Cardiac ventricle fibroblast (primary cell): ENCODE measurements around the gene PTCRA. TPM values are rescaled to one million over a fixed set of nuclear protein-coding genes. Genes with fewer than 3 reads are reported as not detected.

Experiments
- total RNA-seq: library from RNA; depleted of rRNA; stranded (reverse); fragments of >200 nt; gene quantifications from 2 replicates; pipeline ENCODE4 v1.2.3, GENCODE V29; 2015

PTCRA gene
- not detected in 2 replicates for total RNA-seq

DNA sequence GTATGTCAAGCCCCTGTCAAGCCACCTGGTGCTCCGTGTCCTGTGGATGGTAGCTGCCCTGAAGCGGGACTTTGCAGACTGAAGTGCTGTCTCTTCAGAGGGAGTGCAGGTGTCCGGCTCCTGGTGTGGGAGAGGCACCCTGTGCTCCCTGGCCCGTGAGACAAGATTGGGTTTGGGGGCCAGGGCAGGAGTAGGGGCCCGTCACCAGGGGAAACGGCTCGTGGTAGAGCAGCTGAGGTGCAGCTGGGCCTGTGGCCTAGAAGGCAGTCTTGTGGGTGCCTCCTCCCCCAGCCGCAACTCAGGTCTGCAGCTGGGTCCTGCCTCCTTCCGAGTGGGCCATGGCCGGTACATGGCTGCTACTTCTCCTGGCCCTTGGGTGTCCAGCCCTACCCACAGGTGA lies at the start of gene PTCRA:
Gene PTCRA, plus strand, starts transcription at position 322 of the 400 bp plus-strand sequence. Its CDS starts 17 bp downstream, at position 339.

GRCh38 chr6:42879372-42880239 lies 36.2 kb upstream of the PTCRA start, which contains the start of gene RPL7L1:
TSS of gene RPL7L1 (plus strand) at chr6:42879616. CDS start at chr6:42879911, 295 bp downstream.

GRCh38 chr6:42928986-42929820 lies 13.3 kb downstream of the PTCRA start, which contains the start of gene CNPY3:
TSS of gene CNPY3 (plus strand) at chr6:42929480. CDS start at chr6:42929571, 91 bp downstream.

DNA sequence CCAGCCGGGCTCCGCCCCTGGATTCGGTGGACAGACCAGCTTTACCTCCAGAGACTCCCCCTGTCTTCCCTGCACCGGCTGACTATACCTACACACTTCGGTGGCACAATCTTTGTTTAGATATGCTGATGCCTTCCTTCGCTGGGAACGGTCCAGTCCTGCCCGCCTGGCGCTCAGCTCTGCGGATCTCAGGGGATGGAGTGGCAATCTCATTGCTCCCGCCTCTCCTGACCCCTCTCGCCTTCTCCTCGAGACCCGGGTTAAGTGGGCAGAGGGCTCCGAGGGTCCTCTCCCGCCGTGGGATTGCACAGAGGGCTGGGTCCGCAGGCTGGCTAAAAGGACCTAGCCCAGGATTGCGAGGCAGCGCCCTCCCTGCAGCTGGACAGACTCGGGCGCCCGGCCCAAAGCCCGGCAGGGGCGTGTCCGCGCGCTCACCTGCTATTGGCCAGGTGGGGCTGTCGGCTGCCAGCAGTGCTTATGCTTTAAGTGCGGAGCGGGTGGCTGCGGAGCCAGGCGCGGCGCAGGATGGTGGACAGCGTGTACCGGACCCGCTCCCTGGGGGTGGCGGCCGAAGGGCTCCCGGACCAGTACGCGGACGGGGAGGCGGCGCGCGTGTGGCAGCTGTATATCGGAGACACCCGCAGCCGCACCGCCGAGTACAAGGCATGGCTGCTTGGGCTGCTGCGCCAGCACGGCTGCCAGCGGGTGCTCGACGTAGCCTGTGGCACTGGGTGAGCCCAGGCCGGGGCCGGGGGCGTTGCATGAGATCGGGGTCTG lies 44.6 kb downstream of the PTCRA start, which contains the start of gene GNMT:
Gene GNMT, plus strand, starts transcription at position 512 of the 777 bp plus-strand sequence. Its CDS starts 14 bp downstream, at position 526.

Other genes with a start within 250 kb of the PTCRA start
- 0.12 and 0.24 TPM in 2 replicates for gene PRPH2, start 193.5 kb upstream of the PTCRA start, total RNA-seq
- gene TBCC, start 169.9 kb upstream of the PTCRA start, total RNA-seq: 27.8 and 38.4 TPM in 2 replicates
- gene BICRAL, start 134.0 kb upstream of the PTCRA start, total RNA-seq: 6.6 and 7.0 TPM in 2 replicates
- gene RPL7L1, start 36.4 kb upstream of the PTCRA start, total RNA-seq: 77.8 and 97.9 TPM in 2 replicates
- gene CNPY3, start 13.4 kb downstream of the PTCRA start, total RNA-seq: 25.5 and 27.7 TPM in 2 replicates
- gene GNMT, start 44.7 kb downstream of the PTCRA start, total RNA-seq: not detected in 2 replicates
- 20.8 and 21.8 TPM in 2 replicates for gene PEX6, start 63.1 kb downstream of the PTCRA start, total RNA-seq
- 31.8 TPM in 2 replicates for gene PPP2R5D, start 68.5 kb downstream of the PTCRA start, total RNA-seq
- 54.0 and 61.1 TPM in 2 replicates for gene MEA1, start 97.9 kb downstream of the PTCRA start, total RNA-seq
- gene KLHDC3, start 98.2 kb downstream of the PTCRA start, total RNA-seq: 75.7 and 92.5 TPM in 2 replicates
- gene RRP36, start 105.6 kb downstream of the PTCRA start, total RNA-seq: 40.7 and 63.8 TPM in 2 replicates
- 33.3 and 36.4 TPM in 2 replicates for gene CUL7, start 137.8 kb downstream of the PTCRA start, total RNA-seq
- gene MRPL2, start 143.4 kb downstream of the PTCRA start, total RNA-seq: 14.2 and 26.8 TPM in 2 replicates
- 9.9 and 11.0 TPM in 2 replicates for gene KLC4, start 143.6 kb downstream of the PTCRA start, total RNA-seq
- gene PTK7, start 160.3 kb downstream of the PTCRA start, total RNA-seq: 110 and 119 TPM in 2 replicates